Psoas muscle (tissue), 8 donors: ENCODE results near the gene HTRA2. TPM values are rescaled to one million over a fixed set of nuclear protein-coding genes. Genes with fewer than 3 reads are reported as not detected.

Experiments
- ATAC-seq, 4 donors: fragments of 200-7000 bp; cut with Tn5 transposase; one replicate each; pipeline ENCODE4 v1.9.1; 2020; ENCODE audit warnings: moderate library complexity in 3 of 4, mild to moderate bottlenecking in 2 of 4
- DNase-seq, 2 donors: peaks; one replicate each; pipeline ENCODE4 v3.0.0-alpha.2; 2020
- H3K27ac ChIP-seq: fragments of 200-600 bp; one replicate; pipeline ENCODE4 v1.8.0; 2022
- H3K27me3 ChIP-seq, 3 donors: fragments of 200-600 bp in 1 of 3; one replicate each; pipeline versions ENCODE4 v1.6.1 to v1.8.0; 2013 to 2022; ENCODE audit warnings: low read length in 2 of 3, mild to moderate bottlenecking in 2 of 3, moderate library complexity in 1 of 3; ENCODE audit not compliant: insufficient read depth in 3 of 3
- H3K36me3 ChIP-seq, 2 donors: fragments of 200-600 bp in 1 of 2; one replicate each; pipeline versions ENCODE4 v1.6.1 to v1.8.0; 2013 to 2022; ENCODE audit warnings: low read depth in 1 of 2, mild to moderate bottlenecking in 1 of 2, moderate library complexity in 1 of 2; ENCODE audit not compliant: insufficient read depth in 1 of 2
- H3K4me1 ChIP-seq: fragments of 200-600 bp; one replicate; pipeline ENCODE4 v1.8.0; 2022
- H3K4me3 ChIP-seq: fragments of 200-600 bp; one replicate; pipeline ENCODE4 v1.8.0; 2022; ENCODE audit warnings: mild to moderate bottlenecking
- H3K9me3 ChIP-seq: fragments of 200-600 bp; one replicate; pipeline ENCODE4 v1.8.0; 2022
- WGBS, 3 donors: extraction: QIAGEN DNeasy Blood & Tissue Kit; methylation state at CpG; one replicate each; pipeline versions ENCODE4 v1.1.6 to v1.1.7; 2013; 5-methylcytosine and 5-hydroxymethylcytosine counted together
- intact Hi-C, 2 donors: fragments of 100-400 bp; cut with DNase I; formaldehyde crosslinking; loops; one replicate each; pipeline versions ENCODE4 v1.11.0 to v1.14.2; 2022
- polyA plus RNA-seq, 3 donors: library from polyadenylated mRNA; stranded (reverse); fragments of 200-250 nt; gene quantifications; one replicate each; pipeline ENCODE4 v1.2.3, GENCODE V29; 2013
- total RNA-seq, 4 donors: library from RNA; stranded (reverse); fragmentation: NEBNext Ultra II Directional in 2 of 4; extraction: Animal tissue kit (Norgen Biotek cat#: 25700) in 2 of 4; gene quantifications; one replicate each; pipeline versions ENCODE4 v1.2.1 to v1.2.4, GENCODE V29; 2021 to 2023
- TF ChIP-seq, protein P1 (sequence below): fragments of 200-600 bp; IDR thresholded peaks from one replicate; pipeline ENCODE4 v1.8.0; 2022; ENCODE audit warnings: antibody characterized with exemption
- donor health status: healthy with polysubstance abuse.
- donor health status: DM: no; HTN: no; CAD: no; lungs with moderate emphysema.
- donor health status: Bipolar disorder and iron deficiency.
- donor health status: healthy.
- donor health status: DM: yes; HTN: yes; CAD: no.
- donor health status: DM: no; HTN: no; CAD: no.
- donor health status: DM: no; HTN: no; CAD: no.
- donor health status: DM: yes; HTN: yes; CAD: no.

HTRA2 gene
- total and polyA plus RNA-seq, 7 donors = 23.0 to 54.4 (median 27.6) TPM

- intact Hi-C loops = no loop called here
- no peak for ATAC-seq
- Histone ChIP-seq H3K27me3 (no peaks in the 10 kb centered on the region), H3K4me1 (peaks cover 8% of the 10 kb centered on the region), H3K27ac (no peak overlapping the region), H3K9me3 (no peaks in the 10 kb centered on the region), H3K4me3 (no peak overlapping the region), H3K36me3 (peaks cover 5 to 27% of the 10 kb centered on the region in 2 donors)
- no peak for DNase-seq
- TF ChIP-seq, protein P1, sequence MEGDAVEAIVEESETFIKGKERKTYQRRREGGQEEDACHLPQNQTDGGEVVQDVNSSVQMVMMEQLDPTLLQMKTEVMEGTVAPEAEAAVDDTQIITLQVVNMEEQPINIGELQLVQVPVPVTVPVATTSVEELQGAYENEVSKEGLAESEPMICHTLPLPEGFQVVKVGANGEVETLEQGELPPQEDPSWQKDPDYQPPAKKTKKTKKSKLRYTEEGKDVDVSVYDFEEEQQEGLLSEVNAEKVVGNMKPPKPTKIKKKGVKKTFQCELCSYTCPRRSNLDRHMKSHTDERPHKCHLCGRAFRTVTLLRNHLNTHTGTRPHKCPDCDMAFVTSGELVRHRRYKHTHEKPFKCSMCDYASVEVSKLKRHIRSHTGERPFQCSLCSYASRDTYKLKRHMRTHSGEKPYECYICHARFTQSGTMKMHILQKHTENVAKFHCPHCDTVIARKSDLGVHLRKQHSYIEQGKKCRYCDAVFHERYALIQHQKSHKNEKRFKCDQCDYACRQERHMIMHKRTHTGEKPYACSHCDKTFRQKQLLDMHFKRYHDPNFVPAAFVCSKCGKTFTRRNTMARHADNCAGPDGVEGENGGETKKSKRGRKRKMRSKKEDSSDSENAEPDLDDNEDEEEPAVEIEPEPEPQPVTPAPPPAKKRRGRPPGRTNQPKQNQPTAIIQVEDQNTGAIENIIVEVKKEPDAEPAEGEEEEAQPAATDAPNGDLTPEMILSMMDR = no peak
- WGBS, 3 donors = 80 to 84% (median 83%) methylated on average over 23 of the region's 23 CpGs
These were observed 6.6 kb downstream of the HTRA2 start for GRCh38 chr2:74536166-74536950.

GRCh38 chr2:74537140-74537539 lies 7.4 kb downstream of the HTRA2 start:
- Histone ChIP-seq H3K27ac (no peak overlapping the region), H3K9me3 (no peaks in the 10 kb centered on the region), H3K36me3 (peaks cover 5 to 19% of the 10 kb centered on the region in 2 donors), H3K27me3 (no peaks in the 10 kb centered on the region), H3K4me3 (no peak overlapping the region), H3K4me1 (peaks cover under 1% of the 10 kb centered on the region)
- TF ChIP-seq, protein P1 = no peak
- ATAC-seq (no peak), DNase-seq (no peak)
- WGBS, 3 donors = 63 to 72% (median 67%) methylated on average over 4 of the region's 4 CpGs
- intact Hi-C loops = no loop called here

DNA sequence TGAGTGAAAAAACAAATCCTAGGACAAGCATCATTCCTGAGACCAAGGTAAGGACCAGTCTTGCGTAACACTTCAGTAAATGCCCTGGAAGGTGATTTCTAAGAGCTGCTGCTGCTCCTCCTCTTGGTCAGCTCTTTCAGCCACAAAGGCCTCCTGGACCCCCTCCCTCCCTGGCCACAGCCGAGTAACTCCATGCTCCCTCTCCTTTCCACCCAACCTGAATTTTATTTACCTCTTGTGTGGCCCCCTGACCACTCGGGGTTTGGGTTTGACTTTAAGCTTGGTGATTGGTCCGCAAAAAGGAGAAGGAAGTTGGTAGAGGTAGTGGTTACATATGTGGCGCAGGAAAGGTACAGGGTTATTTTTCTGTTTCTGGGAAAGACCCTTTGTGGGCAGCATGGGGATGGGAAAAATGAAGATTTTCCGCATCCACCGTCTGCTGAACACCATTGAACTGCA lies 9.2 kb downstream of the HTRA2 start:
- H3K36me3 ChIP-seq = peaks cover 0 to 1% of the 10 kb centered on the region in 2 donors
- DNase-seq (no peak), ATAC-seq (no peak)
- H3K27me3 ChIP-seq = no peaks in the 10 kb centered on the region
- H3K27ac ChIP-seq = no peak overlapping the region
- no peak overlapping the region for H3K4me3 ChIP-seq
- H3K9me3 ChIP-seq = no peaks in the 10 kb centered on the region
- TF ChIP-seq, protein P1 = no peak
- 77 to 81% (median 77%) methylated on average over 7 of the region's 7 CpGs for WGBS, 3 donors
- H3K4me1 ChIP-seq = no peaks in the 10 kb centered on the region
- intact Hi-C loops = no loop called here

DNA sequence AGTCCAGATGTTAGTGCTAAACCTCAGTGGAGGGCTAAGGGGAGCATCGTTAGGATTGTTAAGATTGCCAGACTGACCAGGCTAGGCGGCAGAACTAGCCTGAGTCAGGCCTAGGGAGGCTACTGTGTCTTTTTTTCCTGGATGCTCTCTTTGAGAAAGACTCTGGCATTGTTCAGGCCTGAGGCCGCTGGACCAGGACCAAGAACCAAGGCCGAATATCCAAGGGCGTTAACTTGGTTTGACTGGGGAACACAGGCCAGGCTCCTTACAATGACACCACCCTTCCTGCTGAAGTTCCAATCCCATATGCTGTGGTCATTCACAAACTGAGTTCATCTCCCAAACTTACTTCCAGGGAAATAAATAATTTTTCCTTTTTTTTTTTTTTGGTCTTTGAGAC lies 10.6 kb downstream of the HTRA2 start:
- no peaks in the 10 kb centered on the region for H3K9me3 ChIP-seq
- peak overlapping the region; percentile 23 for H3K27ac ChIP-seq
- no peaks in the 10 kb centered on the region for H3K27me3 ChIP-seq
- no peak overlapping the region for H3K4me3 ChIP-seq
- TF ChIP-seq, protein P1 = no peak
- WGBS, 3 donors = 31 to 48% (median 36%) methylated on average over 5 of the region's 5 CpGs
- intact Hi-C loops = no loop called here
- DNase-seq (peak; percentile 73 to 78), ATAC-seq (peak in 3 of 4 donors; percentile 28 to 55 (median 54))
- H3K4me1 ChIP-seq = no peaks in the 10 kb centered on the region
- H3K36me3 ChIP-seq = no peaks in the 10 kb centered on the region
